CD4-positive, alpha-beta T cell treated with Interferon alpha-2 for 1 hour (primary cell): ENCODE data around the gene HDAC10.

Experiments used
- DNase-seq, 2 donors: peaks; one replicate each; pipeline ENCODE4 v3.0.0-alpha.2; 2020 to 2022

Gene HDAC10

GRCh38 chr22:50269970-50270665 is 19.1 kb upstream of the HDAC10 start, which contains the start of gene MAPK11:
TSS of gene MAPK11 (minus strand) at chr22:50270380. CDS start at chr22:50270292, 88 bp downstream.
- DNase-seq, result peak; percentile 77 to 87

- DNase-seq, result no peak
These were observed 18.5 kb upstream of the HDAC10 start for GRCh38 chr22:50269573-50269969.

DNA sequence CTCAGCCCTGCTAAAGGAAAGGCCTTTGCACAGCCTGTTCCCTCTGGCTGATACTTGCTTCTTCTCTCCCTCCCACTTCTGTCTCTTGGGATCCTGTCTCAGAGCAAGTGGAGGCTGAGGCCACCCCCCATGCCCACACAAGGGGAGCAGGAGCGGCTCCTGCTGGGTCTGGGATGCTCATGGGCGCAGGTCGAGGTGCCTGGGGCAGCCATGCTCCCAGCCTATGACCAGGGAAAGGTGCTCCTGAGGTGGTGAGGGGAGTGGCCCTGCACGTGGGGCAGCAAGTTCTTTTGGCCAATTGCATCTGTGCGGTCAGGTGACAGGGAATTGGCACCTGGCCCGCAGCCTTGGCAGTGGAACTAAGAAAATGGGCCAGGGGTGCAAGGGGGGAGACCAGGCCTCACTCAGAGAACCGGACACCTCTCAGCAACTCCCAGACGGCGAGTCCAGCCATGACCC is 17.6 kb upstream of the HDAC10 start:
- no peak for DNase-seq

- DNase-seq, result peak; percentile 59 to 69
These were observed 16.7 kb upstream of the HDAC10 start for GRCh38 chr22:50267591-50268390.

GRCh38 chr22:50266994-50267393 is 15.9 kb upstream of the HDAC10 start:
- no peak for DNase-seq

DNA sequence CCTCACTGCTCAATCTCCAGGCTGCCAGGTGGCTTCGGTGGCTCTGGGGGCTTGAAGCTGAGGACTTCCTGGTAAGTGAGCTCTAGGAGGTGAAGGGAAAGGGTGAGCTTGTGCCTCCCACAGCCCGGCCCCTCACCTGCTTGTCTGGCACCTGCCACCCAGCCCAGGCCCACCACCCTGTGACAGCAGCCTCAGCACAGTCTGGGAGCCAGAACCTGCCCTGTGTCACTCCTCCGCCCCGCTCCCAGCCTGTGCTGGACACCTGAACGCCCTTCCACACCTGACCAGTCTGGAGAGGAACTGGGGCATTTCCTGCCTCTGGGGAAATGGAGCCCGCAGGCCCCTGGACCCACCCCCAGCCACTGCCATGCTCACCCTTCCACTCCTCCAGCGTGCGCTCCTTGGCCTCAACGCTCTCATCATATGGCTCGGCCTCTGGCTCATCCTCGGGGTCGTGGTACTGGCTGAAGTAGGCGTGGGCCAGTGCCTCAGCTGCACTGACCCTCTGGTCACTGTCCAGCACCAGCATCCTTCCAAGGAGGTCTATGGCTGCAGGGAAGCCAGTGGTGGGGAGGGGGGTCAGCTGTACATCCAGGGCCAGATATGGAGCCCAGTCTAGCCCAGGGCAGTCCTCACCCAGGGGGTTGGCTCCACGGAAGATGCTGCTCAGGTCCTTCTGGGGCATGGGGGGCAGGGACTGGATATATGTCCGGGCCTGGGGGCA is 14.0 kb upstream of the HDAC10 start:
- no peak for DNase-seq

DNA sequence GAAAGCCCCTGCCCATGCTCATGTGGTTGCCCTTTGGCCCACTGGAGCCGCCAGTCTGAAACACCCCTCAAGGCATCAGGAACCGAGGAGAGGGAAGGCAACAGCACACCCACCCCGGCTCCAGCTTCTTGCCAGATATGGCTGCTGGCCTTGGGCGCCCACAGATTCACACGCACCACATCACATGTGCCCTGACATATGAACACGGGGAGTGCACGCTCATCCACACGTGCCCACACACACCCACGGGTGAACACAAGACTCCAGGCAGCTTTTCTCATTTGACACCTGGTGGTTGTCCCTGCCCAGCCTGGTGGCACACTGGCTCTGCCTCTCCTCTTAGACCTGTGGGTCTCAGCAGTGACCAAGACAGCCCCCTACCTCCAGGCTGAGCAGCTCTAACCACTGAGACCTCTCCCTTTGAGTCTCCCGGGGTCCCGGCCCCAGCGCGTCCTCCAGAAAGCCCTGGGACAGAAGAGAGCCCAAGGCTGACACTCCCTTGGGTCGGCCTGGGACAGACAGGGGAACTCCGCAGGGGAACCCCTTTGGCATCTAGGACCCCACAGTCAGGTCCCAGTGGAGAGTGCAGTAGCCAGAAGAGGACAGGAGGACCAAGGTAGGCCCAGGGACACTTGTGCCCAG is 13.2 kb upstream of the HDAC10 start:
- no peak for DNase-seq

- DNase-seq, result no peak
These were observed 12.0 kb upstream of the HDAC10 start for GRCh38 chr22:50262973-50263617.

GRCh38 chr22:50262460-50262911 is 11.4 kb upstream of the HDAC10 start:
- DNase-seq, result no peak

DNA sequence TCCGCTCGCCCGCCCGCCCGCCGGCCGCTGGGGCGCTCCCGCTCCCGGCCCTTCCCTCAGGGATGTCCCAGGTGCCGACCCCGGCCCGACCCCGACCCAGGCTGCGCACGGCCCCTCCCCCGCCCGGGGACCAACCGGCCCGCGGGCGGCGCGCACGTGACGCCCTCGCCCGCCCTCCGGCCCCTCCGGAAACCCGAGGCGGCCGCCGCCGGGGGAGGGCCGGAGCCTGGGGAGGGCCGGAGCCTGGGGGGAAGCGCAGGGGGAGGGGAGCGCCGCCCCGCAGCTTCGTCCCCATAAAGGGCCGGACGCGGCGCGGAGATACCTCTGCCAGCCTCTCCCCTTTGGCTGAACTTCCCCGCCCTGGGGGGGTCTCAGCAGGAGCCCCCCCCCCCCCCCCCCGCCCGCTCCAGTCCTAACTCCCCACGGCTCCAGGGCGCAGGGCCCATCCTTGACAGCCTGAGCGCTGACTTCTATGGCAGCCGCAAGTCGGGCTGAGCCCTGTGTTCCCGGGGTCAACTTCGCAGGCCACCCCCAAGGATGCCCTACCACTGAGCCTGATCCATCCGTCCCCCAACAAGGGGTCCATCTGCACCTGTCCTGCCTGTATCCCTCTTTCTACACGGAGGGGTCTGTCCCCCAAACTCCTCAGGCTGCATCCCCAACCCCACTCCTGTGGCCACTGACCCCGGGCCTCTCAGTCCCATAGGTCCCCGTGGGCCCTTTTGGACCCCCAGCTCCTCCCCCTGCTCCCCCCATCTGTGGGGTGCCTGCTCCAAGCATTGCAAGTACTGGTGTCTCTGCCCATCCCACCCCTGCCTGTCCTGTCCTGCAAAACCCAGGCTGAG is 10.8 kb upstream of the HDAC10 start, which contains the start of gene MAPK12:
MAPK12 (minus strand) TSS at position 69 of the 845 bp plus-strand sequence. CDS start 174 bp downstream, outside the sequence.
- DNase-seq, result no peak

GRCh38 chr22:50260801-50261614 is 9.9 kb upstream of the HDAC10 start:
- DNase-seq, result no peak

DNA sequence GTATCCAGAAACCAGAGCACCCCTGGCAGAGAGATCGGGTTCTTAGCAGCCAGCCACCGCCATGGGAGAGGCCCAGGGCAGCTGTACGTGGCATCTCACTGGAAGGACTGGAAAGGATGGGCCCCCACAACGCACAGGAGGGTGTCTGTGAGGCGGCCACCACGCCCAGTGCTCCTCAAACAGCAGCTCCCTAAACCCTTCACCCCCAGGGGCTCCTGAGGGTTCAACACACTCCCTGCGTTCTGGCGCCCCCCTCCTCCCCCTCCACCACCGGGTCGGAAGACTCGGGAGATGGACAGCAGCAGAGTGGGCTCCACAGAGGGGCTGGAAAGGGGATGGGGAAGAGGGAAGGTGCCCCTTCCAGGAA is 9.4 kb upstream of the HDAC10 start:
- no peak for DNase-seq

DNA sequence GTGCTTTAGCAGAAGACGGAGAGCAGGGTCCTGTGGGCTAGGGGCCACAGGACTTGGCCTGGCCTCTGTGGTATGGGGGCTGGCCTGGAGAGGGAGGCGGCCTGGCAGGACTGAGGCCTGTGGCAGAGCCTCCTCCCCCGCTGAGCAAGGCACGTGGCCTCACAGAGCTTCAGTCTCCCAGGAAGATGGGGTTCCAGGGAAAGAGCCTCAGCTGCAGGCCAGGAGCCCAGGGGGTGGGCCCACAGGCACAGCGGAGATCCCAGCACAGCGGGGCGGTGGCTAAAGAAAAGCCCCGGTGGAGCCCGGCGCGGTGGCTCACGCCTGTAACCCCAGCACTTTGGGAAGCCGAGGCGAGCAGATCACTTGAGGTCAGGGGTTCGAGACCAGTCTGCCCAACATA is 8.2 kb upstream of the HDAC10 start:
- DNase-seq, result no peak

GRCh38 chr22:50258361-50259292 is 7.6 kb upstream of the HDAC10 start:
- DNase-seq, result no peak

DNA sequence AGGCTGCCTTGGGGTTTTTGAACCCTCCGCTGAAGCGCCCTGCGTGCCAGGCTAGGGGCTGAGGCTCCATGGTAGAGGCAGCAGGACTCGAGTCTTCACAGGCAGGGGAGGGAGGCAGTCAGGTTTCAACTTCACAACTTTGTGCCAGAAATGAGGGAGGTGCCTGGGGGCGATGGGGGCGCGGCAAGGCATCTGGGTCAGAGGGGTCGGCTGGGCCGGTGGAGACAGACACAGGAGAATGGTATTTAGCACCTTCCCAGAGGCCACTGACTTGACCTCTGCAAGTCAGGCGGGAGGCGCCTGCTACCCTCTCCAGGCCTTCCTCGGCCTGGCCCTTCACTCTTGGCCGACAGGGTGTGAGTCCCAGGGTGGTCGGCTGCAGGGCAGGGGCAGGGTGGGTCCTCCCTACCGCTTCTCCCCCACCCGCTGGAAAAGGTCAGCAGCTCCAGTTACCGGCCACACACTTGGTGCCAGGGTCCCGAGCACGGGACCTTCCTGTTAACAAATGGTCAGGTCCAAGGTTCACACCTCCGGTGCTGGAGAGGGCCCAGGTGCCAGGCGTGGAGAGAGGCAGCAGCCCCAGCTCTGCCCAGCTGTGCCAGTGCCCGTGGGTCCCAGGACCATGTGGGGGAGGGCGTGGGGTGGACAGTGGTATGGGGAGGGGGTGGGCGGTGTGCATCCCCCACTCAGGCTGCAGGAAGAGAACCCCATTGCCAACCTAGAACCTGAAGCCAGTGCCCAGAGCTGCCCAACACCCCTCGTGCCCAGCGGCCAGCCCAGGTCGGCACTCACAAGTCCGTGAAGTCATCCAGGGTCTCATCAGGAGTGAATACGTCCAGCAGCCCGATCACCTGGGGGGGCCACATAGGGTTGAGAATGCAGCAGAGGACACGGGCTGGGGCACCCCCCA is 6.6 kb upstream of the HDAC10 start:
- DNase-seq, result no peak

DNA sequence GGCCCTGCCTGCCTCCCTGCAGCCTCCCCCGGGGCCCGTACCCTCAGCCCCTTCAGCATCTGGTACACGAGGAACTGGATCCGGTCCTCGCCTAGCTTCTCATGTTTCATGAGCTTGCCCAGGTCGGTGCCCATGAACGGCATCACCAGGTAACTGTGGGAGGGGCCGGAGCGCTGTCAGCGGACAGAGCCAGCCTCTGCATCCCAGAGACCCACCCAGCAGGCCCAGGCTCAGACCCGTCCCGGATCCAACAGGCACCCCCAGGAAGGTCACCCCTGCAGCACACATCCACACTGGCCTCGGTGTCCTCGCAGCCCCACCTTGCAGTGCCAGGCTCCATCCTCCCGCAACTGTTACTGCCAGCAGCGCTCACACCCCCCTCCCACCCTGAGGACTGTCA is 6.0 kb upstream of the HDAC10 start:
- DNase-seq, result no peak

GRCh38 chr22:50256258-50256862 is 5.3 kb upstream of the HDAC10 start:
- no peak for DNase-seq

DNA sequence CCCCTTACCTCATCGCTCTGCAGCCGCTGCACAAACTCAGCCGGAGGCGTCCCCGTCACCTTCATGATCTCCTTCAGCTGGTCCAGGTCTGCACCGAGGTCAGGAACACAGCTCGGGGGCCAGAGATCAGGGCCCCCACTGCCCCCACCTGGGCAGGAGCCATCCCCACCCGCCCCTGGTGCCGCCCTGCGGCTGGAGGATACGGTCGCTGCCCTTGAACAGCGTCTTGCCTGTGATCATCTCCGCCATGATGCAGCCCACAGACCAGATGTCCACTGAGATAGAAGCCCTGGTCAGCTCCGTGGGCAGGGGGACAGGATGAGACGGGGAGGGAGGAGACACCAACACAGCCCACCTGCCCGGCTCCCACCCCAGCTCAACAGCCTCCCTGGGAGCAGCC is 4.5 kb upstream of the HDAC10 start:
- DNase-seq, result no peak
